HepG2 (cell line): ENCODE measurements around the gene MRPL48. TPM values are rescaled to one million over a fixed set of nuclear protein-coding genes. Genes with fewer than 3 reads are reported as not detected.

Experiments
- CTCF ChIP-seq: sonication (generic); formaldehyde crosslinking; IDR thresholded peaks from 2 replicates; pipeline ENCODE4 v1.5.0; 2020; ENCODE audit warnings: mild to moderate bottlenecking, missing genetic modification reagents, moderate library complexity
- EED ChIP-seq: sonication (generic); formaldehyde crosslinking; IDR thresholded peaks from 2 replicates; pipeline ENCODE4 v1.5.0; 2020; ENCODE audit warnings: mild to moderate bottlenecking, missing genetic modification reagents
- EP300 ChIP-seq, 3 experiments: sonication (generic) in 1 of 3; formaldehyde crosslinking in 1 of 3; IDR thresholded peaks; 2 replicates each; pipeline versions ENCODE4 v1.5.1 to v1.6.1; 2011 to 2020; ENCODE audit warnings: low read depth in 2 of 3, low read length in 2 of 3, borderline replicate concordance in 1 of 3, improper control_type of control experiment in 1 of 3, mild to moderate bottlenecking in 1 of 3, missing genetic modification reagents in 1 of 3, moderate library complexity in 1 of 3
- JARID2 ChIP-seq: sonication (generic); formaldehyde crosslinking; IDR thresholded peaks from 2 replicates; pipeline ENCODE4 v1.8.1; 2023; ENCODE audit warnings: missing genetic modification reagents, inconsistent platforms; ENCODE audit not compliant: insufficient replicate concordance
- NR2F6 ChIP-seq, 2 experiments: IDR thresholded peaks; 2 replicates each; pipeline ENCODE4 v1.6.1; 2016; ENCODE audit warnings: antibody characterized with exemption in 1 of 2, mild to moderate bottlenecking in 1 of 2
- POLR2AphosphoS2 ChIP-seq: IDR thresholded peaks from 2 replicates; pipeline ENCODE4 v1.6.1; 2011; ENCODE audit warnings: low read depth, low read length, improper control_type of control experiment
- SNRNP70 ChIP-seq: fragments of 200-400 bp; formaldehyde crosslinking; IDR thresholded peaks from 2 replicates; pipeline ENCODE4 v1.6.1; 2017; ENCODE audit warnings: mild to moderate bottlenecking, low read depth, low read length, moderate library complexity
- SPEN ChIP-seq: sonication (generic); formaldehyde crosslinking; IDR thresholded peaks from 2 replicates; pipeline ENCODE4 v1.5.1; 2020; ENCODE audit warnings: low read depth, mild to moderate bottlenecking, missing genetic modification reagents
- ZNF10 ChIP-seq: sonication (generic); formaldehyde crosslinking; IDR thresholded peaks from 2 replicates; pipeline ENCODE4 v1.4.0; 2020; ENCODE audit warnings: mild to moderate bottlenecking, low read depth, missing genetic modification reagents, borderline replicate concordance
- ZNF143 ChIP-seq: sonication (generic); formaldehyde crosslinking; IDR thresholded peaks from 2 replicates; pipeline ENCODE4 v1.4.0; 2020; ENCODE audit warnings: missing genetic modification reagents
- ZNF75D ChIP-seq: sonication (generic); formaldehyde crosslinking; IDR thresholded peaks from 2 replicates; pipeline ENCODE4 v1.8.1; 2023; ENCODE audit warnings: missing genetic modification reagents, mild to moderate bottlenecking, borderline replicate concordance
- ZNF816 ChIP-seq: sonication (generic); formaldehyde crosslinking; IDR thresholded peaks from 2 replicates; pipeline ENCODE4 v1.8.0; 2022; ENCODE audit warnings: missing genetic modification reagents, mild to moderate bottlenecking, borderline replicate concordance
- ZNF879 ChIP-seq: sonication (generic); formaldehyde crosslinking; IDR thresholded peaks from 2 replicates; pipeline ENCODE4 v1.8.1; 2023; ENCODE audit warnings: missing genetic modification reagents
- ZZZ3 ChIP-seq: sonication (generic); formaldehyde crosslinking; IDR thresholded peaks from 2 replicates; pipeline ENCODE4 v1.4.0; 2020; ENCODE audit warnings: missing genetic modification reagents, mild to moderate bottlenecking, borderline replicate concordance
- polyA plus RNA-seq, 8 experiments: library from polyadenylated mRNA; depleted of rRNA in 3 of 8; stranded (reverse) in 7 of 8; unstranded in 1 of 8; fragments of >200 nt; fragmentation: Illumina TruSeq in 4 of 8; extraction: Trizol in 4 of 8; gene quantifications; 2 replicates each; pipeline versions ENCODE4 v1.2.1 to v1.2.3, GENCODE V29; 2011 to 2016; ENCODE audit warnings: low read depth in 4 of 8, missing spikeins in 1 of 8, mixed read lengths in 1 of 8; ENCODE audit not compliant: insufficient read depth in 1 of 8
- total RNA-seq, 5 experiments: library from RNA; depleted of rRNA; stranded (reverse); fragments of >200 nt; fragmentation: Illumina TruSeq; extraction: Trizol; gene quantifications; 2 replicates each; pipeline ENCODE4 v1.2.3, GENCODE V29; 2016; ENCODE audit warnings: low read depth in 1 of 5
- TF ChIP-seq, protein P1 (sequence below): sonication (generic); formaldehyde crosslinking; IDR thresholded peaks from 2 replicates; pipeline ENCODE4 v1.9.0; 2021; ENCODE audit warnings: missing genetic modification reagents, borderline replicate concordance
- TF ChIP-seq, protein P2 (sequence below): sonication (generic); formaldehyde crosslinking; IDR thresholded peaks from 2 replicates; pipeline ENCODE4 v1.5.1; 2020; ENCODE audit warnings: missing genetic modification reagents, mild to moderate bottlenecking, borderline replicate concordance
- TF ChIP-seq, protein P3 (sequence below): IDR thresholded peaks from 2 replicates; pipeline ENCODE4 v1.6.1; 2016; ENCODE audit warnings: low read depth
- TF ChIP-seq, protein P4 (sequence below): fragments of 450-650 bp; IDR thresholded peaks from 2 replicates; pipeline ENCODE4 v1.6.1; 2017; ENCODE audit warnings: mild to moderate bottlenecking

MRPL48 gene
- total and polyA plus RNA-seq, 2 of the 13 experiments (the other 11 are each of a cell fraction or from before 2014, with no cell fraction given), result 61.2 to 67.9 TPM

- TF ChIP-seq, protein P1, sequence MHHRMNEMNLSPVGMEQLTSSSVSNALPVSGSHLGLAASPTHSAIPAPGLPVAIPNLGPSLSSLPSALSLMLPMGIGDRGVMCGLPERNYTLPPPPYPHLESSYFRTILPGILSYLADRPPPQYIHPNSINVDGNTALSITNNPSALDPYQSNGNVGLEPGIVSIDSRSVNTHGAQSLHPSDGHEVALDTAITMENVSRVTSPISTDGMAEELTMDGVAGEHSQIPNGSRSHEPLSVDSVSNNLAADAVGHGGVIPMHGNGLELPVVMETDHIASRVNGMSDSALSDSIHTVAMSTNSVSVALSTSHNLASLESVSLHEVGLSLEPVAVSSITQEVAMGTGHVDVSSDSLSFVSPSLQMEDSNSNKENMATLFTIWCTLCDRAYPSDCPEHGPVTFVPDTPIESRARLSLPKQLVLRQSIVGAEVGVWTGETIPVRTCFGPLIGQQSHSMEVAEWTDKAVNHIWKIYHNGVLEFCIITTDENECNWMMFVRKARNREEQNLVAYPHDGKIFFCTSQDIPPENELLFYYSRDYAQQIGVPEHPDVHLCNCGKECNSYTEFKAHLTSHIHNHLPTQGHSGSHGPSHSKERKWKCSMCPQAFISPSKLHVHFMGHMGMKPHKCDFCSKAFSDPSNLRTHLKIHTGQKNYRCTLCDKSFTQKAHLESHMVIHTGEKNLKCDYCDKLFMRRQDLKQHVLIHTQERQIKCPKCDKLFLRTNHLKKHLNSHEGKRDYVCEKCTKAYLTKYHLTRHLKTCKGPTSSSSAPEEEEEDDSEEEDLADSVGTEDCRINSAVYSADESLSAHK (CRISPR knock-in tag), result no peak
- TF ChIP-seq EED, result no peak
- no peak for TF ChIP-seq ZZZ3
- TF ChIP-seq SPEN (CRISPR knock-in tag), result no peak
- TF ChIP-seq CTCF (CRISPR knock-in tag), result peak; percentile 28; the same call in 1 of the 2 replicates
- TF ChIP-seq, protein P2, sequence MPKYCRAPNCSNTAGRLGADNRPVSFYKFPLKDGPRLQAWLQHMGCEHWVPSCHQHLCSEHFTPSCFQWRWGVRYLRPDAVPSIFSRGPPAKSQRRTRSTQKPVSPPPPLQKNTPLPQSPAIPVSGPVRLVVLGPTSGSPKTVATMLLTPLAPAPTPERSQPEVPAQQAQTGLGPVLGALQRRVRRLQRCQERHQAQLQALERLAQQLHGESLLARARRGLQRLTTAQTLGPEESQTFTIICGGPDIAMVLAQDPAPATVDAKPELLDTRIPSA (CRISPR knock-in tag), result no peak
- TF ChIP-seq ZNF10 (CRISPR knock-in tag), result no peak
- TF ChIP-seq ZNF816 (CRISPR knock-in tag), result peak; percentile 41; the same call in 1 of the 2 replicates
- TF ChIP-seq, protein P3, sequence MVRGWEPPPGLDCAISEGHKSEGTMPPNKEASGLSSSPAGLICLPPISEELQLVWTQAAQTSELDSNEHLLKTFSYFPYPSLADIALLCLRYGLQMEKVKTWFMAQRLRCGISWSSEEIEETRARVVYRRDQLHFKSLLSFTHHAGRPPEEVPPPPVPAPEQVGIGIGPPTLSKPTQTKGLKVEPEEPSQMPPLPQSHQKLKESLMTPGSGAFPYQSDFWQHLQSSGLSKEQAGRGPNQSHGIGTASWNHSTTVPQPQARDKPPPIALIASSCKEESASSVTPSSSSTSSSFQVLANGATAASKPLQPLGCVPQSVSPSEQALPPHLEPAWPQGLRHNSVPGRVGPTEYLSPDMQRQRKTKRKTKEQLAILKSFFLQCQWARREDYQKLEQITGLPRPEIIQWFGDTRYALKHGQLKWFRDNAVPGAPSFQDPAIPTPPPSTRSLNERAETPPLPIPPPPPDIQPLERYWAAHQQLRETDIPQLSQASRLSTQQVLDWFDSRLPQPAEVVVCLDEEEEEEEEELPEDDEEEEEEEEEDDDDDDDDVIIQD (CRISPR knock-in tag), result peak; percentile 93
- TF ChIP-seq ZNF75D, result no peak
- TF ChIP-seq ZNF879 (CRISPR knock-in tag), result no peak
- TF ChIP-seq SNRNP70, result no peak
- no peak for TF ChIP-seq POLR2AphosphoS2
- TF ChIP-seq JARID2 (CRISPR knock-in tag), result no peak
- peak; percentile 29 to 54; a peak in 1 of 4 replicates for TF ChIP-seq EP300 (IDR thresholded peaks at IDR 0.05; ENCODE audit: low read depth in 2 of 2, low read length in 2 of 2)
- no peak; the same call in 1 of the 2 replicates for TF ChIP-seq EP300 (CRISPR knock-in tag; IDR thresholded peaks at IDR 0.05; ENCODE audit: borderline replicate concordance)
- 0 out of 2 replicates have a peak, but pooled peaks have one; percentile 21 for TF ChIP-seq NR2F6 (IDR thresholded peaks at IDR 0.05)
- peak; percentile 30; the same call in 1 of the 2 replicates for TF ChIP-seq NR2F6 (CRISPR knock-in tag; IDR thresholded peaks at IDR 0.05)
- TF ChIP-seq ZNF143 (CRISPR knock-in tag), result peak; percentile 46
- TF ChIP-seq, protein P4, sequence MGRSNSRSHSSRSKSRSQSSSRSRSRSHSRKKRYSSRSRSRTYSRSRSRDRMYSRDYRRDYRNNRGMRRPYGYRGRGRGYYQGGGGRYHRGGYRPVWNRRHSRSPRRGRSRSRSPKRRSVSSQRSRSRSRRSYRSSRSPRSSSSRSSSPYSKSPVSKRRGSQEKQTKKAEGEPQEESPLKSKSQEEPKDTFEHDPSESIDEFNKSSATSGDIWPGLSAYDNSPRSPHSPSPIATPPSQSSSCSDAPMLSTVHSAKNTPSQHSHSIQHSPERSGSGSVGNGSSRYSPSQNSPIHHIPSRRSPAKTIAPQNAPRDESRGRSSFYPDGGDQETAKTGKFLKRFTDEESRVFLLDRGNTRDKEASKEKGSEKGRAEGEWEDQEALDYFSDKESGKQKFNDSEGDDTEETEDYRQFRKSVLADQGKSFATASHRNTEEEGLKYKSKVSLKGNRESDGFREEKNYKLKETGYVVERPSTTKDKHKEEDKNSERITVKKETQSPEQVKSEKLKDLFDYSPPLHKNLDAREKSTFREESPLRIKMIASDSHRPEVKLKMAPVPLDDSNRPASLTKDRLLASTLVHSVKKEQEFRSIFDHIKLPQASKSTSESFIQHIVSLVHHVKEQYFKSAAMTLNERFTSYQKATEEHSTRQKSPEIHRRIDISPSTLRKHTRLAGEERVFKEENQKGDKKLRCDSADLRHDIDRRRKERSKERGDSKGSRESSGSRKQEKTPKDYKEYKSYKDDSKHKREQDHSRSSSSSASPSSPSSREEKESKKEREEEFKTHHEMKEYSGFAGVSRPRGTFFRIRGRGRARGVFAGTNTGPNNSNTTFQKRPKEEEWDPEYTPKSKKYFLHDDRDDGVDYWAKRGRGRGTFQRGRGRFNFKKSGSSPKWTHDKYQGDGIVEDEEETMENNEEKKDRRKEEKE, result no peak
Measured at GRCh38 chr11:73779084-73779902, 8.4 kb upstream of the MRPL48 start (continued).
